GM23338 (cell line): ENCODE measurements around the gene SLC36A1. TPM values are rescaled to one million over a fixed set of nuclear protein-coding genes. Genes with fewer than 3 reads are reported as not detected.

Experiments used
- ATAC-seq: fragments of 200-7000 bp; cut with Tn5 transposase; 3 replicates; pipeline ENCODE4 v1.9.1; 2020
- DNase-seq: peaks from one replicate; pipeline ENCODE4 v3.0.0-alpha.2; 2015; ENCODE audit warnings: low spot score
- H2AFZ ChIP-seq: fragments of 200-600 bp; sonication (generic); 2 replicates; pipeline ENCODE4 v1.8.0; 2016; ENCODE audit warnings: antibody characterized with exemption, mild to moderate bottlenecking, moderate library complexity
- H3F3A ChIP-seq: fragments of 200-600 bp; sonication (generic); replicated peaks from 2 replicates; pipeline ENCODE4 v1.8.0; 2017; ENCODE audit warnings: antibody characterized with exemption, mixed run types, low read depth
- H3K27ac ChIP-seq: fragments of 200-600 bp; sonication (generic); 2 replicates; pipeline ENCODE4 v1.6.1; 2016; ENCODE audit warnings: low read depth
- H3K27me3 ChIP-seq: fragments of 200-600 bp; sonication (generic); 2 replicates; pipeline ENCODE4 v1.8.0; 2016; ENCODE audit warnings: mild to moderate bottlenecking, mixed run types, moderate library complexity; ENCODE audit not compliant: insufficient read depth
- H3K36me3 ChIP-seq: fragments of 200-600 bp; sonication (generic); 2 replicates; pipeline ENCODE4 v1.8.0; 2016; ENCODE audit warnings: mild to moderate bottlenecking; ENCODE audit not compliant: insufficient read depth
- H3K4me1 ChIP-seq: fragments of 200-600 bp; sonication (generic); 2 replicates; pipeline ENCODE4 v1.8.0; 2016; ENCODE audit warnings: mild to moderate bottlenecking, moderate library complexity; ENCODE audit not compliant: insufficient read depth
- H3K4me2 ChIP-seq: fragments of 200-600 bp; sonication (generic); 2 replicates; pipeline ENCODE4 v1.7.1; 2017; ENCODE audit warnings: mixed run types
- H3K4me3 ChIP-seq: fragments of 200-600 bp; sonication (generic); 2 replicates; pipeline ENCODE4 v1.6.1; 2016; ENCODE audit warnings: mixed run types
- H3K79me2 ChIP-seq: fragments of 200-600 bp; sonication (generic); replicated peaks from 2 replicates; pipeline ENCODE4 v1.8.0; 2017; ENCODE audit warnings: mild to moderate bottlenecking; ENCODE audit not compliant: insufficient read depth
- H3K9me2 ChIP-seq: fragments of 200-600 bp; sonication (generic); 2 replicates; pipeline ENCODE4 v1.8.0; 2017; ENCODE audit not compliant: insufficient read depth
- H4K20me1 ChIP-seq: fragments of 200-600 bp; sonication (generic); replicated peaks from 2 replicates; pipeline ENCODE4 v1.8.0; 2017; ENCODE audit warnings: mild to moderate bottlenecking; ENCODE audit not compliant: insufficient read depth
- H3K27ac Mint-ChIP-seq: 2 replicates; pipeline ENCODE4 v1.8.0; 2020; ENCODE audit warnings: inconsistent platforms, mild to moderate bottlenecking, moderate library complexity, mixed read lengths
- H3K27me3 Mint-ChIP-seq: 3 replicates; pipeline ENCODE4 v1.8.0; 2022; ENCODE audit warnings: low read depth, mild to moderate bottlenecking, moderate library complexity, mixed read lengths, inconsistent platforms; ENCODE audit not compliant: insufficient read depth, poor library complexity
- H3K36me3 Mint-ChIP-seq: 3 replicates; pipeline ENCODE4 v1.8.0; 2021; ENCODE audit warnings: low read depth, mild to moderate bottlenecking, inconsistent platforms, moderate library complexity, mixed read lengths
- H3K4me1 Mint-ChIP-seq: 3 replicates; pipeline ENCODE4 v1.8.0; 2020; ENCODE audit warnings: mild to moderate bottlenecking, inconsistent platforms, mixed read lengths
- H3K4me3 Mint-ChIP-seq: 3 replicates; pipeline ENCODE4 v1.8.0; 2021; ENCODE audit warnings: moderate library complexity, mild to moderate bottlenecking, inconsistent platforms, mixed read lengths
- H3K9me3 Mint-ChIP-seq: 3 replicates; pipeline ENCODE4 v1.8.0; 2020; ENCODE audit warnings: moderate library complexity, mild to moderate bottlenecking, inconsistent platforms, mixed read lengths
- CREB1 ChIP-seq: fragments of 250-450 bp; sonication (Bioruptor Pico); IDR thresholded peaks from 2 replicates; pipeline ENCODE4 v1.5.0; 2020; ENCODE audit warnings: low read depth, mild to moderate bottlenecking, moderate library complexity
- JUNB ChIP-seq: IDR thresholded peaks from one replicate; pipeline ENCODE4 v1.6.1; 2016; ENCODE audit warnings: antibody characterized with exemption; ENCODE audit not compliant: unreplicated experiment
- NANOG ChIP-seq: IDR thresholded peaks from 2 replicates; pipeline ENCODE4 v1.6.1; 2016; ENCODE audit warnings: antibody characterized with exemption, borderline replicate concordance
- POLR2AphosphoS5 ChIP-seq: IDR thresholded peaks from 2 replicates; pipeline ENCODE4 v1.6.1; 2016; ENCODE audit warnings: antibody characterized with exemption, low read depth
- REST ChIP-seq: IDR thresholded peaks from one replicate; pipeline ENCODE4 v1.6.1; 2018; ENCODE audit warnings: antibody characterized with exemption; ENCODE audit not compliant: unreplicated experiment
- STAT1 ChIP-seq: IDR thresholded peaks from one replicate; pipeline ENCODE4 v1.6.1; 2016; ENCODE audit warnings: antibody characterized with exemption; ENCODE audit not compliant: unreplicated experiment
- ZNF114 ChIP-seq: fragments of 250-450 bp; sonication (Bioruptor Pico); IDR thresholded peaks from 2 replicates; pipeline ENCODE4 v1.5.0; 2020; ENCODE audit warnings: mild to moderate bottlenecking, moderate library complexity
- ZNF331 ChIP-seq: fragments of 250-450 bp; sonication (Bioruptor Pico); IDR thresholded peaks from 2 replicates; pipeline ENCODE4 v1.5.0; 2020; ENCODE audit warnings: low read depth, mild to moderate bottlenecking, moderate library complexity
- polyA plus RNA-seq: library from polyadenylated mRNA; unstranded; fragments of >200 nt; fragmentation: Nextera tagmentation; extraction: Ambion mirVana; gene quantifications from 2 replicates; pipeline ENCODE4 v1.2.1, GENCODE V29; 2016
- total RNA-seq: library from RNA; depleted of rRNA; stranded (reverse); fragments of >200 nt; shearing (Covaris generic); gene quantifications from 2 replicates; pipeline ENCODE4 v1.2.3, GENCODE V29; 2014
- TF ChIP-seq, protein P1 (sequence below): fragments of 250-450 bp; sonication (Bioruptor Pico); IDR thresholded peaks from 2 replicates; pipeline ENCODE4 v1.5.0; 2020; ENCODE audit warnings: mild to moderate bottlenecking, moderate library complexity
- TF ChIP-seq, protein P2 (sequence below): IDR thresholded peaks from 2 replicates; pipeline ENCODE4 v1.6.1; 2016; ENCODE audit warnings: antibody characterized with exemption

The SLC36A1 gene
- total and polyA plus RNA-seq, 2 experiments from 2014 or later: 5.2 to 10.4 TPM

- TF ChIP-seq, protein P1, sequence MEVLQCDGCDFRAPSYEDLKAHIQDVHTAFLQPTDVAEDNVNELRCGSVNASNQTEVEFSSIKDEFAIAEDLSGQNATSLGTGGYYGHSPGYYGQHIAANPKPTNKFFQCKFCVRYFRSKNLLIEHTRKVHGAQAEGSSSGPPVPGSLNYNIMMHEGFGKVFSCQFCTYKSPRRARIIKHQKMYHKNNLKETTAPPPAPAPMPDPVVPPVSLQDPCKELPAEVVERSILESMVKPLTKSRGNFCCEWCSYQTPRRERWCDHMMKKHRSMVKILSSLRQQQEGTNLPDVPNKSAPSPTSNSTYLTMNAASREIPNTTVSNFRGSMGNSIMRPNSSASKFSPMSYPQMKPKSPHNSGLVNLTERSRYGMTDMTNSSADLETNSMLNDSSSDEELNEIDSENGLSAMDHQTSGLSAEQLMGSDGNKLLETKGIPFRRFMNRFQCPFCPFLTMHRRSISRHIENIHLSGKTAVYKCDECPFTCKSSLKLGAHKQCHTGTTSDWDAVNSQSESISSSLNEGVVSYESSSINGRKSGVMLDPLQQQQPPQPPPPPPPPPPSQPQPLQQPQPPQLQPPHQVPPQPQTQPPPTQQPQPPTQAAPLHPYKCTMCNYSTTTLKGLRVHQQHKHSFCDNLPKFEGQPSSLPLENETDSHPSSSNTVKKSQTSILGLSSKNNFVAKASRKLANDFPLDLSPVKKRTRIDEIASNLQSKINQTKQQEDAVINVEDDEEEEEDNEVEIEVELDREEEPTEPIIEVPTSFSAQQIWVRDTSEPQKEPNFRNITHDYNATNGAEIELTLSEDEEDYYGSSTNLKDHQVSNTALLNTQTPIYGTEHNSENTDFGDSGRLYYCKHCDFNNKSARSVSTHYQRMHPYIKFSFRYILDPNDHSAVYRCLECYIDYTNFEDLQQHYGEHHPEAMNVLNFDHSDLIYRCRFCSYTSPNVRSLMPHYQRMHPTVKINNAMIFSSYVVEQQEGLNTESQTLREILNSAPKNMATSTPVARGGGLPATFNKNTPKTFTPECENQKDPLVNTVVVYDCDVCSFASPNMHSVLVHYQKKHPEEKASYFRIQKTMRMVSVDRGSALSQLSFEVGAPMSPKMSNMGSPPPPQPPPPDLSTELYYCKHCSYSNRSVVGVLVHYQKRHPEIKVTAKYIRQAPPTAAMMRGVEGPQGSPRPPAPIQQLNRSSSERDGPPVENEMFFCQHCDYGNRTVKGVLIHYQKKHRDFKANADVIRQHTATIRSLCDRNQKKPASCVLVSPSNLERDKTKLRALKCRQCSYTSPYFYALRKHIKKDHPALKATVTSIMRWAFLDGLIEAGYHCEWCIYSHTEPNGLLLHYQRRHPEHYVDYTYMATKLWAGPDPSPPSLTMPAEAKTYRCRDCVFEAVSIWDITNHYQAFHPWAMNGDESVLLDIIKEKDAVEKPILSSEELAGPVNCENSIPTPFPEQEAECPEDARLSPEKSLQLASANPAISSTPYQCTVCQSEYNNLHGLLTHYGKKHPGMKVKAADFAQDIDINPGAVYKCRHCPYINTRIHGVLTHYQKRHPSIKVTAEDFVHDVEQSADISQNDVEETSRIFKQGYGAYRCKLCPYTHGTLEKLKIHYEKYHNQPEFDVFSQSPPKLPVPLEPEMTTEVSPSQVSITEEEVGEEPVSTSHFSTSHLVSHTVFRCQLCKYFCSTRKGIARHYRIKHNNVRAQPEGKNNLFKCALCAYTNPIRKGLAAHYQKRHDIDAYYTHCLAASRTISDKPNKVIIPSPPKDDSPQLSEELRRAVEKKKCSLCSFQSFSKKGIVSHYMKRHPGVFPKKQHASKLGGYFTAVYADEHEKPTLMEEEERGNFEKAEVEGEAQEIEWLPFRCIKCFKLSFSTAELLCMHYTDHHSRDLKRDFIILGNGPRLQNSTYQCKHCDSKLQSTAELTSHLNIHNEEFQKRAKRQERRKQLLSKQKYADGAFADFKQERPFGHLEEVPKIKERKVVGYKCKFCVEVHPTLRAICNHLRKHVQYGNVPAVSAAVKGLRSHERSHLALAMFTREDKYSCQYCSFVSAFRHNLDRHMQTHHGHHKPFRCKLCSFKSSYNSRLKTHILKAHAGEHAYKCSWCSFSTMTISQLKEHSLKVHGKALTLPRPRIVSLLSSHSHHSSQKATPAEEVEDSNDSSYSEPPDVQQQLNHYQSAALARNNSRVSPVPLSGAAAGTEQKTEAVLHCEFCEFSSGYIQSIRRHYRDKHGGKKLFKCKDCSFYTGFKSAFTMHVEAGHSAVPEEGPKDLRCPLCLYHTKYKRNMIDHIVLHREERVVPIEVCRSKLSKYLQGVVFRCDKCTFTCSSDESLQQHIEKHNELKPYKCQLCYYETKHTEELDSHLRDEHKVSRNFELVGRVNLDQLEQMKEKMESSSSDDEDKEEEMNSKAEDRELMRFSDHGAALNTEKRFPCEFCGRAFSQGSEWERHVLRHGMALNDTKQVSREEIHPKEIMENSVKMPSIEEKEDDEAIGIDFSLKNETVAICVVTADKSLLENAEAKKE: no peak
- TF ChIP-seq NANOG: no peak
These were observed 1.9 kb downstream of the SLC36A1 start (continued) for GRCh38 chr5:151449297-151449696.

- Histone ChIP-seq H3K36me3 (no peaks in the 10 kb centered on the region), H3K27ac (no peak overlapping the region), H3F3A (0 out of 2 replicates have a peak, but pooled peaks cover 3% of the 10 kb centered on the region), H4K20me1 (no peaks in the 10 kb centered on the region), H3K79me2 (peaks cover 8% of the 10 kb centered on the region; the same call in 1 of the 2 replicates), H3K4me3 (no peak overlapping the region), H3K9me2 (no peaks in the 10 kb centered on the region), H3K4me2 (no peak overlapping the region), H3K27me3 (no peaks in the 10 kb centered on the region), H3K4me1 (peaks cover 25% of the 10 kb centered on the region), H2AFZ (no peak overlapping the region)
- no peak overlapping the region for H3K4me3 Mint-ChIP-seq
- no peak for DNase-seq
- ATAC-seq: no peak
- peaks cover 13% of the 10 kb centered on the region for H3K27me3 Mint-ChIP-seq
- H3K36me3 Mint-ChIP-seq: no peaks in the 10 kb centered on the region
- peaks cover 26% of the 10 kb centered on the region for H3K4me1 Mint-ChIP-seq
- no peak overlapping the region for H3K27ac Mint-ChIP-seq
- no peaks in the 10 kb centered on the region; the same call in 2 of the 3 replicates for H3K9me3 Mint-ChIP-seq
- TF ChIP-seq REST (no peak), POLR2AphosphoS5 (no peak), NANOG (no peak), ZNF114 (no peak), STAT1 (no peak), JUNB (no peak), CREB1 (CRISPR knock-in tag) (no peak), ZNF331 (CRISPR knock-in tag) (no peak)
- TF ChIP-seq, protein P2, sequence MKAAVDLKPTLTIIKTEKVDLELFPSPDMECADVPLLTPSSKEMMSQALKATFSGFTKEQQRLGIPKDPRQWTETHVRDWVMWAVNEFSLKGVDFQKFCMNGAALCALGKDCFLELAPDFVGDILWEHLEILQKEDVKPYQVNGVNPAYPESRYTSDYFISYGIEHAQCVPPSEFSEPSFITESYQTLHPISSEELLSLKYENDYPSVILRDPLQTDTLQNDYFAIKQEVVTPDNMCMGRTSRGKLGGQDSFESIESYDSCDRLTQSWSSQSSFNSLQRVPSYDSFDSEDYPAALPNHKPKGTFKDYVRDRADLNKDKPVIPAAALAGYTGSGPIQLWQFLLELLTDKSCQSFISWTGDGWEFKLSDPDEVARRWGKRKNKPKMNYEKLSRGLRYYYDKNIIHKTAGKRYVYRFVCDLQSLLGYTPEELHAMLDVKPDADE: no peak
These were observed 2.4 kb downstream of the SLC36A1 start for GRCh38 chr5:151449839-151450238.
